Measurements from ENCODE around the gene GPD1. TPM values are rescaled to one million over a fixed set of nuclear protein-coding genes. Genes with fewer than 3 reads are reported as not detected.

Gene GPD1
- total and polyA plus RNA-seq, 9 of the 15 experiments (the other 6 are each of a cell fraction or from before 2014, with no cell fraction given), result 0.13 to 1.00 (median 0.55) TPM

- no peak; the same call in 1 of the 2 replicates for TF ChIP-seq MGA (IDR thresholded peaks at IDR 0.05)
- peak; percentile 39; the same call in 1 of the 2 replicates for TF ChIP-seq SOX6 (IDR thresholded peaks at IDR 0.05)
- TF ChIP-seq GABPA (tag; conservative IDR thresholded peaks at IDR 0.05; ENCODE audit: low read depth), result peak; percentile 71
- no peak for TF ChIP-seq ZNF316 (IDR thresholded peaks at IDR 0.05)
- no peak for TF ChIP-seq TCF15 (CRISPR knock-in tag; IDR thresholded peaks at IDR 0.05)
- no peak for TF ChIP-seq ZNF76 (CRISPR knock-in tag; IDR thresholded peaks at IDR 0.05; ENCODE audit: borderline replicate concordance)
- no peak for TF ChIP-seq PHB (CRISPR knock-in tag; IDR thresholded peaks at IDR 0.05)
- TF ChIP-seq ZNF449 (CRISPR knock-in tag; IDR thresholded peaks at IDR 0.05), result no peak
- peak in 1 of 2 experiments; percentile 44; a peak in 1 of 3 replicates for TF ChIP-seq CBX3 (IDR thresholded peaks at IDR 0.05; ENCODE audit: borderline replicate concordance in 1 of 2, low read length in 2 of 2)
- TF ChIP-seq JUNB (CRISPR knock-in tag; conservative IDR thresholded peaks at IDR 0.05), result no peak
- no peak for TF ChIP-seq FOS (IDR thresholded peaks at IDR 0.05; ENCODE audit: extremely low read depth, insufficient read length)
- TF ChIP-seq RAD21 (CRISPR knock-in tag; conservative IDR thresholded peaks at IDR 0.05 in 1 of 2, IDR thresholded peaks at IDR 0.05 in 1 of 2), result peak; percentile 92 to 95
- peak; percentile 74 for TF ChIP-seq L3MBTL2 (IDR thresholded peaks at IDR 0.05)
- 0 out of 2 replicates have a peak, but pooled peaks have one; percentile 31 for TF ChIP-seq ESRRA (IDR thresholded peaks at IDR 0.05; ENCODE audit: borderline replicate concordance, low read depth)
- TF ChIP-seq MEF2D (tag; conservative IDR thresholded peaks at IDR 0.05; ENCODE audit: low read depth), result no peak
These were observed 33.3 kb upstream of the GPD1 start (continued) for GRCh38 chr12:50070314-50071060.
